PC-9 (cell line): ENCODE results near the gene IGFBP4.

ENCODE experiments used
- CTCF ChIP-seq: fragments of 200-600 bp; sonication (generic); conservative IDR thresholded peaks from 2 replicates; pipeline ENCODE4 v1.6.1; 2017; ENCODE audit warnings: mixed run types, antibody characterized with exemption, mild to moderate bottlenecking, moderate library complexity
- EZH2 ChIP-seq: fragments of 200-600 bp; sonication (generic); IDR thresholded peaks from 2 replicates; pipeline ENCODE4 v1.8.0; 2017; ENCODE audit warnings: antibody characterized with exemption, low read depth

- TF ChIP-seq CTCF (no peak), EZH2 (no peak)
Measured at GRCh38 chr17:40404003-40404402, 39.2 kb upstream of the IGFBP4 start.
